Duodenal mucosa (tissue), 2 donors: ENCODE results near the gene RNF31.

Experiments used
- H3K27ac ChIP-seq: one replicate; pipeline ENCODE4 v1.7.0; 2013; ENCODE audit warnings: low read depth, low read length
- H3K27me3 ChIP-seq, 2 donors: one replicate each; pipeline ENCODE4 v1.7.0; 2013; ENCODE audit warnings: low read length in 2 of 2, control low read depth in 1 of 2; ENCODE audit not compliant: insufficient read depth in 2 of 2, control insufficient read depth in 1 of 2
- H3K36me3 ChIP-seq, 2 donors: one replicate each; pipeline ENCODE4 v1.7.0; 2013; ENCODE audit warnings: low read length in 2 of 2, control low read depth in 1 of 2; ENCODE audit not compliant: insufficient read depth in 2 of 2, control insufficient read depth in 1 of 2
- H3K4me1 ChIP-seq, 2 donors: one replicate each; pipeline ENCODE4 v1.7.0; 2013; ENCODE audit warnings: low read length in 2 of 2, control low read depth in 1 of 2; ENCODE audit not compliant: insufficient read depth in 2 of 2, control insufficient read depth in 1 of 2
- H3K4me3 ChIP-seq, 2 donors: one replicate each; pipeline ENCODE4 v1.7.0; 2013; ENCODE audit warnings: low read length in 2 of 2, low read depth in 1 of 2
- H3K9ac ChIP-seq, 2 donors: one replicate each; pipeline ENCODE4 v1.7.0; 2013; ENCODE audit warnings: low read length in 2 of 2, low read depth in 1 of 2
- H3K9me3 ChIP-seq, 2 donors: one replicate each; pipeline ENCODE4 v1.7.0; 2013; ENCODE audit warnings: low read length in 2 of 2, control low read depth in 1 of 2; ENCODE audit not compliant: control insufficient read depth in 1 of 2

Gene RNF31

GRCh38 chr14:24172871-24173281, 25.6 kb downstream of the RNF31 start:
- Histone ChIP-seq H3K9me3 (no peaks in the 10 kb centered on the region), H3K4me3 (peak overlapping the region in 1 of 2 donors; percentile 57), H3K9ac (peak overlapping the region in 1 of 2 donors; percentile 16), H3K4me1 (no peaks in the 10 kb centered on the region), H3K27me3 (no peaks in the 10 kb centered on the region), H3K27ac (no peak overlapping the region), H3K36me3 (peaks cover 29 to 46% of the 10 kb centered on the region in 2 donors)

GRCh38 chr14:24176599-24176998, 29.3 kb downstream of the RNF31 start:
- Histone ChIP-seq H3K9me3 (no peaks in the 10 kb centered on the region), H3K9ac (no peak overlapping the region), H3K4me1 (no peaks in the 10 kb centered on the region), H3K4me3 (no peak overlapping the region), H3K36me3 (peaks cover 36 to 76% of the 10 kb centered on the region in 2 donors), H3K27me3 (no peaks in the 10 kb centered on the region), H3K27ac (no peak overlapping the region)

- peaks cover 41 to 80% of the 10 kb centered on the region in 2 donors for H3K36me3 ChIP-seq
- no peaks in the 10 kb centered on the region for H3K27me3 ChIP-seq
- H3K4me1 ChIP-seq: no peaks in the 10 kb centered on the region
- no peaks in the 10 kb centered on the region for H3K9me3 ChIP-seq
- H3K27ac ChIP-seq: no peak overlapping the region
- H3K4me3 ChIP-seq: no peak overlapping the region
- no peak overlapping the region for H3K9ac ChIP-seq
Observed at GRCh38 chr14:24177041-24177825, 29.9 kb downstream of the RNF31 start.

GRCh38 chr14:24177891-24178290, 30.6 kb downstream of the RNF31 start:
- Histone ChIP-seq H3K4me3 (no peak overlapping the region), H3K27ac (no peak overlapping the region), H3K4me1 (no peaks in the 10 kb centered on the region), H3K9ac (no peak overlapping the region), H3K36me3 (peaks cover 43 to 80% of the 10 kb centered on the region in 2 donors), H3K27me3 (no peaks in the 10 kb centered on the region), H3K9me3 (no peaks in the 10 kb centered on the region)

- no peak overlapping the region for H3K27ac ChIP-seq
- H3K4me1 ChIP-seq: no peaks in the 10 kb centered on the region
- H3K9ac ChIP-seq: no peak overlapping the region
- peaks cover 41 to 81% of the 10 kb centered on the region in 2 donors for H3K36me3 ChIP-seq
- H3K9me3 ChIP-seq: no peaks in the 10 kb centered on the region
- H3K27me3 ChIP-seq: no peaks in the 10 kb centered on the region
- no peak overlapping the region for H3K4me3 ChIP-seq
Observed at GRCh38 chr14:24178399-24179178, 31.3 kb downstream of the RNF31 start.

- Histone ChIP-seq H3K27ac (peak overlapping the region; percentile 36), H3K9ac (peak overlapping the region in 1 of 2 donors; percentile 17)
Observed at GRCh38 chr14:24179294-24179960, 32.1 kb downstream of the RNF31 start.

GRCh38 chr14:24179961-24180796, 32.9 kb downstream of the RNF31 start:
- peak overlapping the region; percentile 36 for H3K27ac ChIP-seq
- no peaks in the 10 kb centered on the region for H3K27me3 ChIP-seq
- no peak overlapping the region for H3K4me3 ChIP-seq
- peak overlapping the region in 1 of 2 donors; percentile 17 for H3K9ac ChIP-seq
- no peaks in the 10 kb centered on the region for H3K4me1 ChIP-seq
- no peaks in the 10 kb centered on the region for H3K9me3 ChIP-seq
- H3K36me3 ChIP-seq: peaks cover 49 to 90% of the 10 kb centered on the region in 2 donors

More at GRCh38 chr14:24179294-24179960, 32.1 kb downstream of the RNF31 start:
- Histone ChIP-seq H3K36me3 (peaks cover 43 to 87% of the 10 kb centered on the region in 2 donors), H3K4me3 (no peak overlapping the region), H3K9me3 (no peaks in the 10 kb centered on the region), H3K4me1 (no peaks in the 10 kb centered on the region), H3K27me3 (no peaks in the 10 kb centered on the region)

- peaks cover 53 to 96% of the 10 kb centered on the region in 2 donors for H3K36me3 ChIP-seq
- no peak overlapping the region for H3K9ac ChIP-seq
- no peaks in the 10 kb centered on the region for H3K27me3 ChIP-seq
- no peak overlapping the region for H3K4me3 ChIP-seq
- H3K27ac ChIP-seq: no peak overlapping the region
- no peaks in the 10 kb centered on the region for H3K9me3 ChIP-seq
- no peaks in the 10 kb centered on the region for H3K4me1 ChIP-seq
Observed at GRCh38 chr14:24181371-24182077, 34.2 kb downstream of the RNF31 start.
